ENCODE data around the gene MLLT1.
"Not testable (repeated sequence)": the region's sequence is repeated elsewhere in the genome, so short reads cannot be mapped to it uniquely, and the experiment has no call there.

Gene MLLT1, protein sequence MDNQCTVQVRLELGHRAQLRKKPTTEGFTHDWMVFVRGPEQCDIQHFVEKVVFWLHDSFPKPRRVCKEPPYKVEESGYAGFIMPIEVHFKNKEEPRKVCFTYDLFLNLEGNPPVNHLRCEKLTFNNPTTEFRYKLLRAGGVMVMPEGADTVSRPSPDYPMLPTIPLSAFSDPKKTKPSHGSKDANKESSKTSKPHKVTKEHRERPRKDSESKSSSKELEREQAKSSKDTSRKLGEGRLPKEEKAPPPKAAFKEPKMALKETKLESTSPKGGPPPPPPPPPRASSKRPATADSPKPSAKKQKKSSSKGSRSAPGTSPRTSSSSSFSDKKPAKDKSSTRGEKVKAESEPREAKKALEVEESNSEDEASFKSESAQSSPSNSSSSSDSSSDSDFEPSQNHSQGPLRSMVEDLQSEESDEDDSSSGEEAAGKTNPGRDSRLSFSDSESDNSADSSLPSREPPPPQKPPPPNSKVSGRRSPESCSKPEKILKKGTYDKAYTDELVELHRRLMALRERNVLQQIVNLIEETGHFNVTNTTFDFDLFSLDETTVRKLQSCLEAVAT

DNA sequence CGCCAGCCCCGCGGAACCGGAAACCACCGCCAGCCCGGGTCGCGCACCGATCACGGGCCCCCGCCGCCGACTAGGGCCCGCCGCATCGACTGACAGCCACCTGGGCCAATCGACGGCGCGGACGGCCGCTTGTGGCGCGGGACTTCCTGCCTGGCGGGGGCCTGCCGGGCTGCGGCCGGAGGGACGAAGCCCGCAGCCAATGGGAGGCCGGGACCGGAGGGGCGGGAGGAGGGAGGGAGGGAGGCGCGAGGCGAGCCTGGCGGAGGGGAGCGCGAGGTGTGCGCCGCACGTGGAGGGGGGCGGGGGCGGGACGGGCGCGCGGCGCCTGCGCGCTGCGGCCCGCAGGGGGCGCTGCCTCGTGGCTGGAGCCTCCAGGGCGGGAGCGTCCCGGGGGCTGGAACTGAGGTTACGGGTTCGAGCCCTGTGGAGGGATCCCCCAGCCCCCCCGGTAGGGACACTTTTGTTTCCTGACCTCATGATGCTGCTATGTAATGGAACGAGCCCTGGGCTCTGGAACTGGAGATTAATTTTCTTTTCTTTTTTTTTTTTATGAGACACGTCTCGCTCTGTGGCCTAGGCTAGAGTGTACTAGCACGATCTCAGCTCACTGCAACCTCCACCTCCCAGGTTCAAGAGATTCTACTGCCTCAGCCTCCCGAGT, at the start of gene MLLT1:
TSS of gene MLLT1 (minus strand) at position 45 of the 661 bp plus-strand sequence. CDS start 191 bp downstream, outside the sequence.
- peak; percentile 97 for DNase-seq (ENCODE audit: low read depth)

DNA sequence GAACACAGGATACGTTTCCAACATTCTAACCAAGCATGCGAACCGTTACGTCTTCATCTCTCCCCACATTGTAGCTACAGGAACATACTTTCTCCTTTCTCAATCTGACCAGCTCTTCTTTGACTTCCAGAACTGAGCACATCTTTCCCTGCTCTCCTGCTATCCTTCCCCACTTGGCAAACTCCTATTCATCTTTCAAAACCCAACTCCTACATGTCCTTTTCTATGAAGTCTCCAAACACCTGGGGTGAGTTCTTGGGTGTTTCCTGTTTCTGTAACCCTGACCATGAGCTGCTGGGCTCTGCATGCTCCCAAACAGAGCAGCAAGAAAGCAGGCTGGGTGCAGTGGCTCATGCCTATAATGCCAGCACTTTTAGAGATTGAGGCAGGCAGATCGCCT, 47.0 kb upstream of the MLLT1 start:
- no peak for DNase-seq (ENCODE audit: low read depth)

DNA sequence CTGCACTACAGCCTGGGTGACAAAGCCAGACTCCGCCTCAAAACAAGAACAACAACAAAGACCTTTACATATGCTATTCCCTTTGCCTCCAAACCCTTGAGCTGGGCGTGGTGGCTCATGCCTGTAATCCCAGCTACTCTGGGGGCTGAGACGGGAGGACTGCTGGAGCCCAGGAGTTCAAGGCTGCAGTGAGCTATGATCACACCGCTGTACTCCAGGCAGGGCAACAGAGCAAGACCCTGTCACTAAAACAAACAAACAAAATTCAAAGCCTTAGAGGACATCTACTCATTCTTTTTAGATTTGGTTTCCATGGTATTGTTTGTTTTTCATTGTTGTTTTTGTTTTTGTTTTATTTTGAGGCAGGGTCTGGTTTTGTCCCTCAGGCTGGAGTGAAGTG, 45.8 kb upstream of the MLLT1 start:
- DNase-seq (ENCODE audit: low read depth): no peak

DNA sequence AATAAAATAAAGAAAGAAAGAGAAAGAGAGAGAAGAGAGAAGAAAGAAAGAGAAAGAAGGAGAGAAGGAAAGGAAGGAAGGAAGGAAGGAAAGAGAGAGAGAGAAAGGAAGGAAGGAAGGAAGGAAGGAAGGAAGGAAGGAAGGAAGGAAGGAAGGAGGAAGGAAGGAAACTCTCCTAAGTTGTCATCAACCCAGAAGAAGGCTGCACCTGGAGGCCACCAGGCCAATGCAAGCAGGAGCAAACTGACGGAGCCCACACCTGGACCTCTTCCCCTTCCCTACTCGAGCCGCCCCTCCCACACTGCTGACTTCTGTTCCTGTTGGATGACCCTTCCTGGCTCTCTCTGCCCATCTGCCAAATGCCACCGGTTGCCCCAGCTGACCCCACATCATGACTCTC, 45.0 kb upstream of the MLLT1 start:
- DNase-seq (ENCODE audit: low read depth): no peak

DNA sequence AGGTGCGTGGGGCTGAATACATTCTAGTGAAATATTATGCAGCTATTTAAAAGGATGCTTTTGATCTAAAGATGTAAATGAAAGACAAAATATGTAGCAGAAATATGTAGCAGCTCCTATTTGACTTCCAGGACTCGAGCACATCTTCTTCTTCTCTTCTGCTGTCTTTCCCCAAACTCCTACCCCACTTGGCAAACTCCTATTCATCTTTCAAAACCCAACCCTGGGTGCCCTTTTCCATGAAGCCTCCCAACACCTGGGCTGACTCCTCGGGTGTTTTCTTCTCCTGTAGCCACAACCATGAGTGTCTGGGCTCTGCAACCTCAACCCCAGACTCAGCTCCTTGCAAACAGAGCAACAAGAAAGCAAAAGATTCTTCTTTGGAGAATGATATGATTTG, 42.5 kb upstream of the MLLT1 start:
- DNase-seq (ENCODE audit: low read depth): no peak

DNA sequence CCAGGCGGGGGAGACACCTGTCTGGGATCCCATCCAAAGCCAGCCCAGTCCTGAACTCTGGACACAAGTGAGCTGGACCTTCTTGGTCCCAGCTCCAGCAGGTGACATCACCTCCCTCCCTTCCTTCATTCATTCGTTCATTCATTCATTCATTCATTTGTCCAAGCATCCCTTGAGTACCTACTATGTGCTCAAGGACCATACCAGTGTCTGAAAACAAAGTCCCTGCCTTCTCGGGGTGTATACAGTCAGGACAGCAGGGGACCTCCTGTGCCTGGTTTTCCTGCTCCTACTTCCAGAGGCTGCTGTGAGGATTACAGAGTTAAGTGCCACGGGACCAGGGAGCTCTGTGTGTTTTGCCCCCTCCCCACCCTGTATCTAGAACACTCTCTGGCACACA, 39.6 kb upstream of the MLLT1 start:
- no peak for DNase-seq (ENCODE audit: low read depth)

DNA sequence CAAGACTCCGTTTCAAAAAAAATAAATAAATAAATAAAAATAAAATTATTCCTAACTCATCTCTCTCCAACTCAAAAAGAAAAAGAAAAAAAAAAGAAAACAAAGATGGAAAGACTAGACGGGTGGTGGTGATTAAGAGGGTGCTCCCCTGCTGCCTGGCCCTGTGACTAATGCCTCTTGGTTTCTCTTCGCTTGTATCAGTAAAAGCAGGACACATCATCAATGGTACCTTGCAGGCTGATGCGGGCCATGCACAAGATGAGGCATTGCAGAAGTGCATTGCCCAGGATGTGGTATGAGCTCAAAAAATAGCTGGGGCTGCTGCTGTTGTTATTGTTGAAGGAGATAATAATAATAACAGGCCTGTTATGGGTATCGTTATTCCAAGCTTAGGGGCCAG, 39.0 kb upstream of the MLLT1 start:
- no peak for DNase-seq (ENCODE audit: low read depth)

DNA sequence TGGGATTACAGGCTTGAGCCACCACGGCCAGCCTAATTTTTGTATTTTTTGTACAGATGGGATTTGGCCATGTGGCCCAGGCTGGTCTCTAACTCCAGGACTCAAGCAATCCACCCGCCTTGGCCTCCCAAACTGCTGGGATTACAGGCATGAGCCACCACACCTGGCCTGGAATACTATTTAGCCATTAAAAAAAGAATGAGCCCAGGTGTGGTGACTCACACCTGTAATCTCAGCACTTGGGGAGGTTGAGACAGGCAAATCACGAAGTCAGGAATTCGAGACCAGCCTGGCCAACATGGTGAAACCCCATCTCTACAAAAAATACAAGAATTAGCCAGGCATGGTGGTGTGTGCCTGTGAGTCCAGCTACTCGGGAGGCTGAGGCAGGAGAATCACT, 35.9 kb upstream of the MLLT1 start:
- DNase-seq (ENCODE audit: low read depth): not testable (repeated sequence)

DNA sequence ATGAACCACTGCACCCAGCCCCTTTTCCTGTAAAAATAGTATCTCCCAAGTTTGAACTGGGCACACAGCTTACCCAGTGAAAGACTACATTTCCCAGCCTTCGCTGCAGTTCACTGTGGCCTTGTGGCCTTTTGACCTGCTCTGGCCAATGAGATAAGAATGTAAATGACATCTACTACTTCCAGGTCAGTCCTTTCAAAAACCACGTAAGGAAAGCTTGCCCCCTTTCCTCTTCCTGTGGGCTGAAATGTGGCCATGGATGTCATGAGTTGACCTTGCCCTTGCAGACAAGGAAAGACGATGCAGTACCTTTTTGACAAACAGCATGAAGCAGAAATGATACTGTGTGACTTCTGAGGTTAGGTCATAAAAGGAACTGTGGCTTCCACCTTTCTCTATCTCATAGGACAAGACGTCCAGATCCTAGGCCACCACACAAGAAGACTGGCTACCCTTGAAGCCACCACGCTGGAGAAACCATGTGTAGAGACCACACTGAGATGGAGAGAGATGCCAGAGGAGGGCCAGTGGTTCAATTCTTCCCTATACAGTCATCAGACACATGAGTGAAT, 33.7 kb upstream of the MLLT1 start:
- DNase-seq (ENCODE audit: low read depth): no peak

DNA sequence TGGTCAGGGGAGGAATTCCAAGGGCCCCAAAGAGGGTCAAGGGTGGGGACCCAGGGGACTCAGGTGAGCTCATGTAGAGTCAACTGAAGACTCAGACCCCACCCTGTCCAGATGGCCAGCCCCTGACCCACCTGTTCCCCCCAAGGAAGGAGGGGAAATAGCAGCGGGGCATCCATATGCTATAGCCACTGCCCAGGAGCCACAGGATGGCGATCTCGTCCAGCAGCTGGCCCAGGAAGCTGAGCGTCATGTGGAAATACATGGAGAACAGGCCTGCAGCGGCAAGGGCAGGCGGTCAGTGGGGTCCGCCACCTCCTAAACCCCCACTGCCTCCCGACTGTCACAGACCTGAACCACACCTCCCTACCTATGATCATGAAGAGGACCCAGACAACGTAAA, 32.2 kb upstream of the MLLT1 start:
- DNase-seq (ENCODE audit: low read depth): no peak

DNA sequence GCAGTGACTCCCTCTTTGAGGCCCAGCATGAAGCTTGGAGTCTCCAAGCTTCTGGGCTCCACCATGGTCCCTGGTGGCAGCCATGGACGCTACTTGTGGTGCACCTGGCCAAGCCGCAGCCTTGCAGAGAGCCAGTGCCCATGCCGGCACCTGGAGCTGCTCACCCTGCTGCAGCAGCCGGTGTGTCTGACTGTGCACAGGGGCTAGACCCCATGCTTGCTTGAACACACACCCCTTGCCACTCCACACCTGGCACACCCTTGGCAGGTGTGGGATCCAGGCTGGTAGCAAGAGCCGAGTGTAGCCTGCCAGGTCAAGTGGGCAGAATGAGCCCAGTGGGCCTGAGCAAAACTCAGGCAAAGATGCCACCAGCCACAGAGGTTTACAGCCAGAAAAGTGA, 18.6 kb upstream of the MLLT1 start:
- no peak for DNase-seq (ENCODE audit: low read depth)

DNA sequence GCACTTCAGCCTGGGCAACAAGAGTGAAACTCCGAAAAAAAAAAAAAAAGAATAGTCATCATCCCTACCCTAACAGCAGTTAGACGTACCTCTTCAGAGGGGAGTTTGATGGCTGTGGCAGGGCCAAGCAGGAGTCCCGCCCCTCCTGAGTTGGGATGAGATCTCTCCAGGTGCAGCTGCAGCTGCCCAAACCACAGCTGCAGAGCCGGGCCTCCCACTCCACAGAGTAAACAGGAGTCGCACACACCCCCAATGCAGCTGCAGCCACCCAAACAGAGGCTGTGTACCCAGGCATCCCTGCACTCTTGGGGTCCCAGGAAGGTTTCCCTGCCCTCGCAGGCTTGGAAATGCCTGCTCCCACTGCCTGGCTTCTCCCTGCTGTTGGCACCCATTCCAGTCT, 17.4 kb upstream of the MLLT1 start:
- DNase-seq (ENCODE audit: low read depth): no peak

DNA sequence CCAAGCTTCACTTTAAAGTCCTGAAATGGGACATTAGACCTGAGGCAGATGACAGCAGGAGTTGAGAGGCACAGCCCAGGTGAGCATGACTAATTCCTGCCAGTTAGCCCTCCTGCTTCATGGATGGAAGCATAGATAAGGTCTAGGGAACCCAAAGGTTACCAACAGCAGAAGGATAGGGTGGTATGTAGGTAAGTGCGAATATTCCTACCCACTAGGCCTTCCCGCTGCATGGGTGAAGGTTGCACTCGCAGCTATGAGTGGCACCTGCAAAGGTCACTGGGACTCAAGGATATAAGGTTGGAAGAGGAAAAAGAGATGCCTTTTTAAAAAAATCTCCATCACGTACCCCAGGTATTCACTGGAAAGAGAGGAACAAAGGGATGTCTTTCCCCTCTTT, 12.2 kb upstream of the MLLT1 start:
- no peak for DNase-seq (ENCODE audit: low read depth)

DNA sequence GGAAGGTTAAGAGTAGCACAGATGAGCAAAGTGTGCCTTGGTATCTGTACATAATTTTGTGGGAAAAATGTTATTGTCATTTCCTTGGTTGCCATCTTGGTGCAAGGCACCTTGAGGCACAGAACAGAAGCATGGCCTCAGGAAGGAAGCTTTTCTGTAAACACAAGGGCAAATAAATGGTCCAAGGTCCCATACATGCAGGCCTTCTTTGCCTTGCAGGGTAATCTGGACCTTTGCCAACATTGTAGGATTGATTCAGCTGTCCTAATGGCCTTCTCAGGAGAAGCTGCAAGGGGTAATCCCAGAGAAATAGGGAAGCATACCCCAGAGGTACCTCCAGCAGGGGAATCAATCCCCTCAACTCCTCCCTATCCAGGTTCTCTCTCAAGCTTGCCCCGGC, 9.0 kb upstream of the MLLT1 start:
- DNase-seq (ENCODE audit: low read depth): no peak

DNA sequence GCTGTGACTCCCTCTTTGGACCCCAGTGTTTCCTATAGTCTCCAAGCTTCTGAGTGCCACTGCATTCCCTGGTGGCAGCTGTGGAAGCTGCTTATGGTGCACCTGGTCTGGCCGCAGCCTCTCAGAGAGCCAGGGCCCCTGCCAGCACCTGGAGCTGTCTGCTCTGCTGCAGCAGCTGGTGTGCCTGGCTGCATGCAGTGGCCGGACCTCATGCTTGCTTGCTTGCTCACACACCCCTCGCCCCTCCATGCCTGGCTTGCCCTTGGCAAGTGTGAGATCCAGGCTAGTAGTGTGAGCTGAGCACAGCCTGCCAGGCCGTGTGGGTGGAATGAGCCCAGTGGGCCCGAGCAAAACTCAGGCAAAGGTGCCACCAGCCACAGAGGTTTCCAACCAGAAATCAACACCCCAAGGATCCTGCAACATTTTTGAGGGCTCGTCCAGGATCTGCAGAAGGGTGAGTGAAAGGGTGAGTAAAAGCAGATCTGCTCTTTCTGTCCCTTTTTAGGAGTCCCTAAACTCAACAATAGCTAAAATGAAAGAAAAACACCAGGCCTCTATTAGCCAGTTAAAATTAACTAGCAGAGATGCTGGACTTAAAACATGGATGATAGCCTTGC, 7.6 kb upstream of the MLLT1 start:
- no peak for DNase-seq (ENCODE audit: low read depth)

DNA sequence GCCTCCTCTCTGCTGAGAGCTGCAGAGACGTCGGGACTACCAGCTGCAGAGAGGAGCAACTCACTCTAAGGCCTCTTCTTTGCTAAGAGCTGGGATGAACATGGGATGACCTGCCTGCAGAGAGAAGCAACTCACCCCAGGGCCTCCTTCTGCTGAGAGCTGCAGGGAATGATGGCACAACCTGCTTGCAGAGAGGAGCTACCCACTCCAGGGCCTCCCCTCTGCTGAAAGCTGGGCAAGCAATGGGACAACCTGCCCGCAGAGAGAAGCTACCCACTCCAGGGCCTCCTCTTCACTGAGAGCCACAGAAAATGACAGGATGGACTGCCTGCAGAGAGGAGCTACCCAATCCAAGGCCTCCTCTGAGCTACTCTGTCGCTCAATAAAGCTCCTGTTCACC, 6.9 kb upstream of the MLLT1 start:
- no peak for DNase-seq (ENCODE audit: low read depth)

DNA sequence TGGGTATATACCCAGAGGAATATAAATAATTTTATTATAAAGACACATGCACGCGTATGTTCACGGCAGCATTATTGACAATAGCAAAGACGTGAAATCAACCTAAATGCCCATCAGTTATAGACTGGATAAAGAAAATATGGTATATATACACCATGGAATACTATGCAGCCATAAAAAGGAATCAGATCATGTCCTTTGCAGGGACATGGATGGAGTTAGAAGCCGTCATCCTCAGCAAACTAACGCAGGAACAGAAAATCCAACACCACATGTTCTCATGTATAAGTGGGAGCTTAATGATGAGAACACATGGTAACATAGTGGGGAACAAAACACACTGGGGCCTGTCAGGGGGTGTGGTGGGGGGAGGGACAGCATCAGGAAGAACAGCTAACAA, 2.6 kb upstream of the MLLT1 start:
- not testable (repeated sequence) for DNase-seq (ENCODE audit: low read depth)

DNA sequence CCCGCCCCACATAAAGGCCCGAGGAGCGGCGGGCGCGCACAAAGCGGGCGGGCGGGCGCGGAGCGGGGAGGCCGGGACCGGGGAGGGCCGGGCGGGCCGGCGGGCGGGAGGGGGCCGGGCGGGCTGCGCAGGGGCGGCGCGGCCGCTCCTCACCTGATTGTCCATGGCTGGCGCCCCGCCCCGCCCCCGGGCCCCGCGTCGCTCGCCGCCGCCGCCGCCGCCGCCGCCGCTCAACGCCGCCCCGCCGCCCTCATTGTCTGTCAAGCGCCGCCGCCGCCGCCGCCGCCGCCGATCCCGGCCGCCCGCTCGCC, 200 bp downstream of the MLLT1 start:
- no peak for DNase-seq (ENCODE audit: low read depth)

DNA sequence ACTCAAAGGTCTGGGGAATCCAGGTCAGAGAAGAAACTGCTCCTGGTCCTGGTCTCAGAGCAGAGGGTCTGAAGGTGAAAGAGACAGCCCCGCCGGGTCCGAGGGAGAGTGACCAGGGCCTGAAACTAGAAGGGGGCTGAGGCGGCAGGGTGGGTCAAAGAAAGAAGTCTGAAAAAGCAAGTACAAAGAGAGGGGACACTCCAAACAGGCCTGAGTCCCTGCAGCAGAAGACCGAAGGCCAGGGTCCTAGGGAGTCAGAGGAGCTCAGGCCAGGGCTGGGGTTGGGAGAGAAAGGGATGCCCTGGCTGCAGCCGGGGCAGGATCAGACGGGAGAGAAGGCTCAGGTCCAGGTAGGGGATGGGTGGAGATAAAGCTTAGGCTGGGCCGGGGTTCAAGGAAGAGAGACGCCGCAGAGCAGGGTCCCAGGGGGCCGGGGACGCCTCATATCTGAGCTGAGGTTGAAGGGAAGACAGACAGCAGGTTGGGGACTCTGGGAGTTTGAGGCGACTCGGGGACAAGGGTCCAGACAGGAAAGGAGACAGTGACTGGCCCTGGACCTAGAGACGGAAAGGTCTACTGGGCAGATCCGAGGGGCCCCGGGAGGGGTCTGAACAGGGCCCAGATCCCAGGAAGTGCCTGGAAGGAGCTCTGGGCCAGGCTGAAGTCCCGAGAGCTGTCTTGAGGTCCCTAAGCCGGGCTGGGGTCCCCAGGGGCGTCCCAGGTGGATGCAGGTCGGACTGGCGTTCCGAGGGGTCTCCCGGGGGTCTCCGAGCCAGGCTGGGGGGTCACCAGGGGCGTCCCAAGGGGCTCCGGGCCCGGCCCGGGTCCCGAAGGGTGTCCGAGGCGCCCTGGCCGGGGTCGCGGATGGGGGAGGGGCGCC, 795 bp downstream of the MLLT1 start:
- no peak for DNase-seq (ENCODE audit: low read depth)

DNA sequence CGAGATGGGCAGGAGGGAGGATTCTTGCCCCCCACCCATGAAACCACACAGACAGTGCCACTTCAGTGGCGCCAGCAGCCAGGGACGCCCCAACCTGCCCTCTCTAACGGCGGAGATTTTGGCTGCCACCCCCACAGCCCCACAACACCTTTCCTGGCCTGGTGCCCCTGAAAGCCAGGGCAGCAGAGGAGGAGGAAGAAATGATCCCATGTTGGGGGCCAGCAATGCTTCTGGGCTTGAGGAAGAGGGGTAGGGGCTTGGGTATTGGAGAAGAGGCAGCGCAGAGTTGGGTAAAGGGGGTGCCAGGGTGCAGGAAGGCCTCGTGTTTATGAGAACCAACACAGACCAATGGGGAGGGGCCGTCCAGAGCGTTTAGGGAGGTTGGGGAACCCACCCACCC, 1.7 kb downstream of the MLLT1 start:
- DNase-seq (ENCODE audit: low read depth): no peak

DNA sequence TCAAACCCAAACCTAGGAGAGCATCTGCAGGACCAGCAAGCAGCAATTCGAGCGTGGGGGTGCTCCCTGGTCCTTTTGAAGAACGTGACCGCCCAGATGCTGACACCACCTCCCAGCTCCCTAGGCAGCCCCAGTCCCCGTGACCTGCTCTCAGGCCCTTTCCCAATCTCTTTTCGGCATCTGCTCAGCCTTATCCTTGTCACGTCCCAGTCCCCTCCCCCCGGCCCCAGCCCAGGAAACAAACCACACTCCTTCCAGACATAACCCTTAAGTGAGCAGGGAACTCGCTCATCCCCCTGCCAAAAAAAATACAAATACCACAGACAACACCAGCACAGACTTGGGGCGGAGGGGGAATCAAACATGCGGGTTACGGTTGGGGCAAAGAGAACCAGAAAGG, 3.3 kb downstream of the MLLT1 start:
- DNase-seq (ENCODE audit: low read depth): no peak

DNA sequence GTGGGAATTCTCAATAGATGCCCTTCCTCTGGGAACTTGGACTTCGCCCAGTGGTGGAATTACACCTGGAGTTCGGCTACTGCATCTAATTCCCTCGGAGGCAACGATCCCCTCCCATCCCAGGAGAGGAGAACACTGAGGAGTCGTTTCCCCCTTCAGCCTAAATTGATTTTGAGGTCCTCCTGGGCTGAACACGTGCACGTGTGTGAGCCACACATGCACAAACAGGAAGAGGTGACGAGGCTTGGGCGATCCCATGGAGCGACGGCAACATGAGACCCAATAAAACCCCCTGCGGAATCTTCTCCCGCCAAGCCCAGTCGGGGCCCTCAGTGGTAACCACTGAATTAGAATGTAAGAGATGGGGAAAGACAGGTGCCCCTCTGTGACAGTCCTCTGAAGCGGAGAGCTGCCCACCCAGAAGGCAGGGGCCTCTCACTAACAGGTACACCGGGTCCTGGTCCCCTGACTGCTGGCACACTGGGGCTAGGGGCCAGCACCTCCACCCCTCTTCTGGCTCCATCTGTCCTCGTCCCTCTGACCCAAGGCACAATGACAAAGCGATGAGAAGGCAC, 4.5 kb downstream of the MLLT1 start:
- no peak for DNase-seq (ENCODE audit: low read depth)
